A549 (cell line): ENCODE measurements around the gene MYL4. TPM values are rescaled to one million over a fixed set of nuclear protein-coding genes. Genes with fewer than 3 reads are reported as not detected.

Experiments used
- ATAC-seq, 2 experiments: fragments of 200-7000 bp in 1 of 2; fragments of >200 bp in 1 of 2; cut with Nextera tagmentation in 1 of 2; cut with Tn5 transposase in 1 of 2; 3 replicates each; pipeline versions ENCODE4 v1.8.0 to v1.9.1; 2018 to 2020; ENCODE audit warnings: mild to moderate bottlenecking in 1 of 2, moderate library complexity in 1 of 2
- CTCF ChIA-PET: fragments of 300-600 bp; sonication (Branson Sonifier 250); formaldehyde crosslinking; extraction: SDS; loops from one replicate; lab custom pipeline; 2021; ENCODE audit warnings: antibody characterized with exemption, inconsistent platforms; lab: Yijun Ruan, JAX
- POLR2A ChIA-PET: fragments of 350-600 bp; formaldehyde crosslinking; extraction: SDS; loops from one replicate; lab custom pipeline; 2021; ENCODE audit warnings: antibody characterized with exemption, inconsistent platforms; lab: Yijun Ruan, JAX
- DNase-seq, 2 experiments: peaks; one replicate each; pipeline versions ENCODE4 v3.0.0 to v3.0.0-alpha.2; 2011 to 2016; ENCODE audit warnings: low read depth in 1 of 2, low spot score in 1 of 2
- FAIRE-seq: peaks from 2 replicates; lab custom pipeline; 2011; peaks lifted over from hg19 to GRCh38; lab: Jason Lieb, UNC
- H3K27ac ChIP-seq, 2 experiments: fragments of >200 bp; sonication (Bioruptor Twin); formaldehyde crosslinking; 3 replicates each; pipeline ENCODE4 v1.5.1; 2016 to 2017
- H3K4me1 ChIP-seq: fragments of >200 bp; sonication (Bioruptor Twin); formaldehyde crosslinking; 3 replicates; pipeline ENCODE4 v1.6.1; 2016
- H3K4me2 ChIP-seq: fragments of >200 bp; sonication (Bioruptor Twin); formaldehyde crosslinking; 3 replicates; pipeline ENCODE4 v1.6.1; 2016
- H3K4me3 ChIP-seq: fragments of >200 bp; sonication (Bioruptor Twin); formaldehyde crosslinking; 3 replicates; pipeline ENCODE4 v1.5.1; 2016
- H3K9me3 ChIP-seq: fragments of >200 bp; sonication (Bioruptor Twin); formaldehyde crosslinking; 3 replicates; pipeline ENCODE4 v1.6.1; 2016
- BHLHE40 ChIP-seq: IDR thresholded peaks from 2 replicates; pipeline ENCODE4 v1.6.1; 2012; ENCODE audit warnings: low read depth, low read length, inconsistent platforms
- CHD2 ChIP-seq: fragments of 150-350 bp; IDR thresholded peaks from 2 replicates; pipeline ENCODE4 v1.6.1; 2014; ENCODE audit warnings: low read length; ENCODE audit not compliant: partially characterized antibody
- EHF ChIP-seq: fragments of 250-450 bp; sonication (Bioruptor Pico); IDR thresholded peaks from 2 replicates; pipeline ENCODE4 v1.5.0; 2020; ENCODE audit warnings: mild to moderate bottlenecking
- ESRRA ChIP-seq: fragments of 150-350 bp; IDR thresholded peaks from 2 replicates; pipeline ENCODE4 v1.6.1; 2014; ENCODE audit warnings: mild to moderate bottlenecking, low read length, borderline replicate concordance
- FOSL2 ChIP-seq, 2 experiments: fragments of 450-650 bp in 1 of 2; fragments of >200 bp in 1 of 2; sonication (Bioruptor Twin) in 1 of 2; formaldehyde crosslinking; IDR thresholded peaks; 2 replicates each; pipeline versions ENCODE4 v1.5.0 to v1.6.1; 2016 to 2020; ENCODE audit warnings: mild to moderate bottlenecking in 1 of 2, moderate library complexity in 1 of 2
- HDAC2 ChIP-seq: fragments of 200-600 bp; sonication (generic); IDR thresholded peaks from 2 replicates; pipeline ENCODE4 v1.6.1; 2016
- HOXB5 ChIP-seq: fragments of 250-450 bp; sonication (Bioruptor Pico); IDR thresholded peaks from 2 replicates; pipeline ENCODE4 v1.5.0; 2020; ENCODE audit warnings: mild to moderate bottlenecking, moderate library complexity
- MAFK ChIP-seq: fragments of 450-650 bp; IDR thresholded peaks from 2 replicates; pipeline ENCODE4 v1.6.1; 2014; ENCODE audit not compliant: partially characterized antibody
- MYC ChIP-seq: IDR thresholded peaks from 2 replicates; pipeline ENCODE4 v1.6.1; 2012; ENCODE audit warnings: mild to moderate bottlenecking, inconsistent platforms, low read length, improper control_type of control experiment, borderline replicate concordance
- NPAS2 ChIP-seq: fragments of 250-450 bp; sonication (Bioruptor Pico); IDR thresholded peaks from 2 replicates; pipeline ENCODE4 v1.8.0; 2022; ENCODE audit warnings: mild to moderate bottlenecking, moderate library complexity, borderline replicate concordance
- PBX3 ChIP-seq: IDR thresholded peaks from 2 replicates; pipeline ENCODE4 v1.6.1; 2012
- PHF8 ChIP-seq: fragments of 200-600 bp; sonication (generic); IDR thresholded peaks from 2 replicates; pipeline ENCODE4 v1.6.1; 2016; ENCODE audit warnings: low read depth, mild to moderate bottlenecking, antibody characterized with exemption, moderate library complexity, borderline replicate concordance
- POLR2A ChIP-seq: IDR thresholded peaks from 2 replicates; pipeline ENCODE4 v1.6.1; 2012; ENCODE audit warnings: mild to moderate bottlenecking, low read length
- POLR2AphosphoS2 ChIP-seq: conservative IDR thresholded peaks from 2 replicates; pipeline ENCODE4 v1.6.1; 2012; ENCODE audit warnings: low read length, improper control_type of control experiment, inconsistent platforms
- RARB ChIP-seq: fragments of 250-450 bp; sonication (Bioruptor Pico); IDR thresholded peaks from 2 replicates; pipeline ENCODE4 v1.8.0; 2021; ENCODE audit warnings: mild to moderate bottlenecking, moderate library complexity
- RFX5 ChIP-seq: fragments of 450-650 bp; IDR thresholded peaks from 2 replicates; pipeline ENCODE4 v1.7.1; 2014; ENCODE audit warnings: antibody characterized with exemption, mild to moderate bottlenecking, moderate library complexity
- RNF2 ChIP-seq: fragments of 200-600 bp; sonication (generic); IDR thresholded peaks from 2 replicates; pipeline ENCODE4 v1.6.1; 2016; ENCODE audit warnings: low read depth, mild to moderate bottlenecking, antibody characterized with exemption, moderate library complexity, borderline replicate concordance
- SREBF2 ChIP-seq: fragments of 450-650 bp; IDR thresholded peaks from 2 replicates; pipeline ENCODE4 v1.6.1; 2014; ENCODE audit warnings: mild to moderate bottlenecking, moderate library complexity
- TFCP2L1 ChIP-seq: fragments of 250-450 bp; sonication (Bioruptor Pico); IDR thresholded peaks from 2 replicates; pipeline ENCODE4 v1.5.0; 2021; ENCODE audit warnings: mild to moderate bottlenecking
- TP53 ChIP-seq: fragments of 250-450 bp; sonication (Bioruptor Pico); IDR thresholded peaks from 2 replicates; pipeline ENCODE4 v1.5.0; 2021; ENCODE audit warnings: mild to moderate bottlenecking, moderate library complexity
- ZC3H11A ChIP-seq: fragments of 450-650 bp; IDR thresholded peaks from 2 replicates; pipeline ENCODE4 v1.6.1; 2014; ENCODE audit warnings: antibody characterized with exemption, mild to moderate bottlenecking
- ZSCAN20 ChIP-seq: fragments of 250-450 bp; sonication (Bioruptor Pico); IDR thresholded peaks from 2 replicates; pipeline ENCODE4 v1.8.0; 2022; ENCODE audit warnings: mild to moderate bottlenecking, moderate library complexity
- WGBS: methylation state at CpG from one replicate; pipeline ENCODE4 v1.1.6; 2017; ENCODE audit errors: missing lambda C conversion rate; 5-methylcytosine and 5-hydroxymethylcytosine counted together
- polyA plus RNA-seq, 4 experiments: library from polyadenylated mRNA; depleted of rRNA in 3 of 4; stranded (reverse); fragments of >200 nt; fragmentation: RNase III in 1 of 4; extraction: RNeasy Plus Mini Kit Qiagen cat#74134 plus additional on column Dnase treatment in 1 of 4; gene quantifications; 2 replicates in 3 of 4; 3 replicates in 1 of 4; pipeline ENCODE4 v1.2.3, GENCODE V29; 2011 to 2017
- TF ChIP-seq, protein P1 (sequence below): fragments of 250-450 bp; sonication (Bioruptor Pico); IDR thresholded peaks from 2 replicates; pipeline ENCODE4 v1.5.0; 2021; ENCODE audit warnings: mild to moderate bottlenecking, moderate library complexity, borderline replicate concordance
- TF ChIP-seq, protein P2 (sequence below): fragments of 150-350 bp; IDR thresholded peaks from 2 replicates; pipeline ENCODE4 v1.6.1; 2014; ENCODE audit warnings: low read depth, mild to moderate bottlenecking, low read length

Gene MYL4
- polyA plus RNA-seq, 2 of the 4 experiments (the other 2 are of a cell fraction): not detected

- no peak for FAIRE-seq
- POLR2A ChIA-PET: interaction anchor here (1.0 kb wide), 1 partner anchor 69 kb away, joined by 5 read pairs; the partner anchor contains the start of gene EFCAB13
Measured at GRCh38 chr17:47254403-47254943, 45.3 kb downstream of the MYL4 start.

DNA sequence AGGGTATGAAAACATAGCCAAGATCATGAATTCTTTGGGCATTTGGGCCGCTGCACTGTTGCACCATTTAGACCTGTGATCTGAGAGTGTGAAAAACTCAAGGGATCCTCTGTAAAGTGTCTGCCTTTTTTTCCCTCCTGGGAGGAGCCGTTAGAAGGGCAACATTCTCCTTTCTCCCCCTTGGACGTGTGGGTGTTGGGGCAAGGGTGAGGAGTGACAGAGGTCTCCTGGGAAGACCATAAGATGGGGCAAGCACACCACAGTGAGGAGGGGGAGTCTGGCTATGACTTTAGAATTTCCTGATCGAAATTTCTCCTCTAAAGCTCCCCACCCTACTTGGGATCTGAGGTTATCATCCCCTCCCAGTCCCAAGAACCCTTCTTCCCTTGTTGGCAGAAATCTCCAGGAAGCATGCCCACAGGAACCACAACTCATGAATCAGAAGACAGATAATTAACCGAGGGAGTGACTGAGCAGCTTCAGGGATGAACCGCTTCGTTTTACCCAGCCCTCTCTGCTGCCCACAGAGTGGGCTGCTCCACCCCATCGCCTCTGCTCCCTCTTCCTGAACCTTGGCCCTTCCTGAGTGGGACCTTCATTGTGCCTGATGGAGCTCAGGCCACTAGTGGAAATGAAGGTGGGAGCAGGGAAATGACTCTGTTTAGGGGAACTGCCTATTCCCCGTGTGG, 48.6 kb downstream of the MYL4 start:
- H3K27ac ChIP-seq: peak overlapping the region in 1 of 2 experiments; percentile 6; a peak in 2 of 6 replicates
- 30% methylated on average over 9 of the region's 9 CpGs for WGBS
- H3K4me2 ChIP-seq: 0 out of 3 replicates have a peak overlapping the region, but pooled peaks have one; percentile 8
- TF ChIP-seq, protein P1, sequence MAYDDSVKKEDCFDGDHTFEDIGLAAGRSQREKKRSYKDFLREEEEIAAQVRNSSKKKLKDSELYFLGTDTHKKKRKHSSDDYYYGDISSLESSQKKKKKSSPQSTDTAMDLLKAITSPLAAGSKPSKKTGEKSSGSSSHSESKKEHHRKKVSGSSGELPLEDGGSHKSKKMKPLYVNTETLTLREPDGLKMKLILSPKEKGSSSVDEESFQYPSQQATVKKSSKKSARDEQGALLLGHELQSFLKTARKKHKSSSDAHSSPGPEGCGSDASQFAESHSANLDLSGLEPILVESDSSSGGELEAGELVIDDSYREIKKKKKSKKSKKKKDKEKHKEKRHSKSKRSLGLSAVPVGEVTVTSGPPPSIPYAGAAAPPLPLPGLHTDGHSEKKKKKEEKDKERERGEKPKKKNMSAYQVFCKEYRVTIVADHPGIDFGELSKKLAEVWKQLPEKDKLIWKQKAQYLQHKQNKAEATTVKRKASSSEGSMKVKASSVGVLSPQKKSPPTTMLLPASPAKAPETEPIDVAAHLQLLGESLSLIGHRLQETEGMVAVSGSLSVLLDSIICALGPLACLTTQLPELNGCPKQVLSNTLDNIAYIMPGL (CRISPR knock-in tag): no peak
- TF ChIP-seq MYC: no peak
- no peak for TF ChIP-seq CHD2
- TF ChIP-seq BHLHE40: no peak
- no peak for TF ChIP-seq ESRRA
- TF ChIP-seq POLR2AphosphoS2: no peak
- TF ChIP-seq FOSL2 (IDR thresholded peaks at IDR 0.05): no peak
- no peak for TF ChIP-seq FOSL2 (CRISPR knock-in tag; IDR thresholded peaks at IDR 0.05)
- no peak for TF ChIP-seq MAFK
- TF ChIP-seq RNF2: no peak
- no peak for TF ChIP-seq ZC3H11A
- TF ChIP-seq RFX5: no peak
- TF ChIP-seq PHF8: no peak
- no peak for DNase-seq
- ATAC-seq: no peak
- POLR2A ChIA-PET: no interaction called here
- no peak for FAIRE-seq
- no peak overlapping the region for H3K4me3 ChIP-seq
- CTCF ChIA-PET: interaction anchor here (0.8 to 5.8 kb wide), 9 partner anchors 8 to 57 kb away, joined by 3 to 34 read pairs (median 6); no protein-coding TSS in a partner anchor
- H3K4me1 ChIP-seq: peaks cover 13% of the 10 kb centered on the region; the same call in 2 of the 3 replicates
- H3K9me3 ChIP-seq: no peaks in the 10 kb centered on the region

More at GRCh38 chr17:47254403-47254943, 45.3 kb downstream of the MYL4 start:
- WGBS: 35% methylated on average over 14 of the region's 15 CpGs
- peak; percentile 14 to 18; a peak in 4 of 6 replicates for ATAC-seq
- no peak for DNase-seq
- H3K4me2 ChIP-seq: peak overlapping the region; percentile 95
- H3K4me3 ChIP-seq: peak overlapping the region; percentile 56
- H3K4me1 ChIP-seq: peaks cover 13% of the 10 kb centered on the region; the same call in 2 of the 3 replicates
- H3K9me3 ChIP-seq: no peaks in the 10 kb centered on the region
- CTCF ChIA-PET: interaction anchor here (0.5 to 7.4 kb wide), 14 partner anchors 11 to 1626 kb away, joined by 3 to 47 read pairs (median 4); no protein-coding TSS in a partner anchor
- peak overlapping the region; percentile 39 to 82; a peak in 4 of 6 replicates for H3K27ac ChIP-seq
- TF ChIP-seq, protein P2, sequence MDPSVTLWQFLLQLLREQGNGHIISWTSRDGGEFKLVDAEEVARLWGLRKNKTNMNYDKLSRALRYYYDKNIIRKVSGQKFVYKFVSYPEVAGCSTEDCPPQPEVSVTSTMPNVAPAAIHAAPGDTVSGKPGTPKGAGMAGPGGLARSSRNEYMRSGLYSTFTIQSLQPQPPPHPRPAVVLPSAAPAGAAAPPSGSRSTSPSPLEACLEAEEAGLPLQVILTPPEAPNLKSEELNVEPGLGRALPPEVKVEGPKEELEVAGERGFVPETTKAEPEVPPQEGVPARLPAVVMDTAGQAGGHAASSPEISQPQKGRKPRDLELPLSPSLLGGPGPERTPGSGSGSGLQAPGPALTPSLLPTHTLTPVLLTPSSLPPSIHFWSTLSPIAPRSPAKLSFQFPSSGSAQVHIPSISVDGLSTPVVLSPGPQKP: no peak
- TF ChIP-seq SREBF2 (no peak), TP53 (CRISPR knock-in tag) (no peak), ZSCAN20 (CRISPR knock-in tag) (no peak), HDAC2 (peak; percentile 91; the same call in 1 of the 2 replicates)

GRCh38 chr17:47262586-47262985, 53.4 kb downstream of the MYL4 start:
- H3K9me3 ChIP-seq: no peaks in the 10 kb centered on the region
- no peak overlapping the region for H3K4me2 ChIP-seq
- no peak for DNase-seq
- CTCF ChIA-PET: interaction anchor here (0.7 to 2.4 kb wide), 3 partner anchors 9 to 53 kb away, joined by 3 to 10 read pairs (median 4); no protein-coding TSS in a partner anchor
- FAIRE-seq: no peak
- H3K27ac ChIP-seq: no peak overlapping the region
- no peak for TF ChIP-seq RFX5
- TF ChIP-seq PBX3: no peak
- TF ChIP-seq SREBF2: no peak
- TF ChIP-seq BHLHE40: no peak
- TF ChIP-seq HDAC2: no peak
- TF ChIP-seq HOXB5 (CRISPR knock-in tag): no peak
- TF ChIP-seq TFCP2L1 (CRISPR knock-in tag): no peak
- no peak for TF ChIP-seq NPAS2 (CRISPR knock-in tag)
- no peak for TF ChIP-seq EHF (CRISPR knock-in tag)
- no peak for TF ChIP-seq POLR2A
- TF ChIP-seq RNF2: no peak
- TF ChIP-seq RARB (CRISPR knock-in tag): no peak
- 83% methylated on average over 7 of the region's 7 CpGs for WGBS
- POLR2A ChIA-PET: no interaction called here
- ATAC-seq: no peak
- H3K4me1 ChIP-seq: peaks cover 24% of the 10 kb centered on the region
- H3K4me3 ChIP-seq: no peak overlapping the region
